ENCODE results near the gene PRELID2.
"Not testable (repeated sequence)": the region's sequence is repeated elsewhere in the genome, so short reads cannot be mapped to it uniquely, and the experiment has no call there.

Gene PRELID2

GRCh38 chr5:145834917-145835847 lies at the start of gene PRELID2:
TSS of gene PRELID2 (minus strand) at chr5:145835342. CDS start at chr5:145835251, 91 bp downstream.
- DNase-seq (ENCODE audit: low read depth), result peak; percentile 69

- no peak for DNase-seq (ENCODE audit: low read depth)
These were observed 39.6 kb upstream of the PRELID2 start for GRCh38 chr5:145874765-145875164.

- no peak for DNase-seq (ENCODE audit: low read depth)
These were observed 37.8 kb upstream of the PRELID2 start, which contains the start of gene GRXCR2 for GRCh38 chr5:145872914-145873313. TSS of gene GRXCR2 (minus strand) at chr5:145873014. CDS start at chr5:145872968, 46 bp downstream.

- DNase-seq (ENCODE audit: low read depth), result no peak
These were observed 37.3 kb upstream of the PRELID2 start for GRCh38 chr5:145872486-145872885.

- no peak for DNase-seq (ENCODE audit: low read depth)
These were observed 34.6 kb upstream of the PRELID2 start for GRCh38 chr5:145869753-145870152.

- no peak for DNase-seq (ENCODE audit: low read depth)
These were observed 32.7 kb upstream of the PRELID2 start for GRCh38 chr5:145867806-145868205.

GRCh38 chr5:145864432-145864831 lies 29.3 kb upstream of the PRELID2 start:
- DNase-seq (ENCODE audit: low read depth), result not testable (repeated sequence)

GRCh38 chr5:145863003-145863402 lies 27.9 kb upstream of the PRELID2 start:
- DNase-seq (ENCODE audit: low read depth), result no peak

- DNase-seq (ENCODE audit: low read depth), result no peak
These were observed 24.8 kb upstream of the PRELID2 start for GRCh38 chr5:145859897-145860296.

- DNase-seq (ENCODE audit: low read depth), result no peak
These were observed 24.3 kb upstream of the PRELID2 start for GRCh38 chr5:145859453-145859852.

- DNase-seq (ENCODE audit: low read depth), result no peak
These were observed 23.8 kb upstream of the PRELID2 start for GRCh38 chr5:145858959-145859358.

GRCh38 chr5:145856285-145856818 lies 21.2 kb upstream of the PRELID2 start:
- DNase-seq (ENCODE audit: low read depth), result peak; percentile 17

GRCh38 chr5:145855763-145856267 lies 20.7 kb upstream of the PRELID2 start:
- no peak for DNase-seq (ENCODE audit: low read depth)

- peak; percentile 41 for DNase-seq (ENCODE audit: low read depth)
These were observed 19.6 kb upstream of the PRELID2 start for GRCh38 chr5:145854651-145855258.

- DNase-seq (ENCODE audit: low read depth), result no peak
These were observed 18.7 kb upstream of the PRELID2 start for GRCh38 chr5:145853781-145854376.

GRCh38 chr5:145852990-145853389 lies 17.8 kb upstream of the PRELID2 start:
- no peak for DNase-seq (ENCODE audit: low read depth)

GRCh38 chr5:145848854-145849253 lies 13.7 kb upstream of the PRELID2 start:
- no peak for DNase-seq (ENCODE audit: low read depth)

- DNase-seq (ENCODE audit: low read depth), result peak; percentile 56
These were observed 12.7 kb upstream of the PRELID2 start for GRCh38 chr5:145847499-145848497.

- DNase-seq (ENCODE audit: low read depth), result no peak
These were observed 10.9 kb upstream of the PRELID2 start for GRCh38 chr5:145846081-145846480.

GRCh38 chr5:145841299-145841698 lies 6.2 kb upstream of the PRELID2 start:
- no peak for DNase-seq (ENCODE audit: low read depth)
